ENCODE results near the gene SYNE1. TPM values are rescaled to one million over a fixed set of nuclear protein-coding genes. Genes with fewer than 3 reads are reported as not detected.

SYNE1 gene
- total RNA-seq, 1 donor from 2014 or later, result 26.6 TPM

DNA sequence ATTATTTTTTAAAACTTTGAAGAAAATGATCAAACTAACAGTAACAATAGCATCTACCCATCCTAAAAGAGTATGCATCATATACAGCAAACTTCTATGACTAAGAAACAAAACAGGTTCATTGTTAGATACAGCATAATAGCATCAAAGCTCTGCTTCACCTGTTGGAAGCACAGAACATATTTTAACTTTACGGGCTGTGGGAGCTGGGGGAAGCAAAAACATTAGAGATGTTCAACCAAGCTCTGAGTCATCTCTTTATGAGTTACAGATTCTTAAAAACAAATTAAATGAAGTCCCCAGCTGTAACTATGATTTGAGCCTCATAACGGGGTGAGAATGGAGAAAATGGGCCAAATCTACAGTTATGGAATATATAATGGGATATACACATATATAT is 63.4 kb downstream of the SYNE1 start:
- TF ChIP-seq, protein P1, sequence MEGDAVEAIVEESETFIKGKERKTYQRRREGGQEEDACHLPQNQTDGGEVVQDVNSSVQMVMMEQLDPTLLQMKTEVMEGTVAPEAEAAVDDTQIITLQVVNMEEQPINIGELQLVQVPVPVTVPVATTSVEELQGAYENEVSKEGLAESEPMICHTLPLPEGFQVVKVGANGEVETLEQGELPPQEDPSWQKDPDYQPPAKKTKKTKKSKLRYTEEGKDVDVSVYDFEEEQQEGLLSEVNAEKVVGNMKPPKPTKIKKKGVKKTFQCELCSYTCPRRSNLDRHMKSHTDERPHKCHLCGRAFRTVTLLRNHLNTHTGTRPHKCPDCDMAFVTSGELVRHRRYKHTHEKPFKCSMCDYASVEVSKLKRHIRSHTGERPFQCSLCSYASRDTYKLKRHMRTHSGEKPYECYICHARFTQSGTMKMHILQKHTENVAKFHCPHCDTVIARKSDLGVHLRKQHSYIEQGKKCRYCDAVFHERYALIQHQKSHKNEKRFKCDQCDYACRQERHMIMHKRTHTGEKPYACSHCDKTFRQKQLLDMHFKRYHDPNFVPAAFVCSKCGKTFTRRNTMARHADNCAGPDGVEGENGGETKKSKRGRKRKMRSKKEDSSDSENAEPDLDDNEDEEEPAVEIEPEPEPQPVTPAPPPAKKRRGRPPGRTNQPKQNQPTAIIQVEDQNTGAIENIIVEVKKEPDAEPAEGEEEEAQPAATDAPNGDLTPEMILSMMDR (conservative IDR thresholded peaks at IDR 0.05), result no peak
- Mint-ChIP-seq H3K27me3 (no peaks in the 10 kb centered on the region), H3K27ac (no peak overlapping the region), H3K9me3 (no peaks in the 10 kb centered on the region), H3K4me1 (ENCODE audit: unreplicated experiment) (no peaks in the 10 kb centered on the region), H3K4me3 (no peak overlapping the region), H3K36me3 (no peaks in the 10 kb centered on the region)
- DNase-seq (ENCODE audit: extremely low spot score, unreplicated experiment), result no peak

DNA sequence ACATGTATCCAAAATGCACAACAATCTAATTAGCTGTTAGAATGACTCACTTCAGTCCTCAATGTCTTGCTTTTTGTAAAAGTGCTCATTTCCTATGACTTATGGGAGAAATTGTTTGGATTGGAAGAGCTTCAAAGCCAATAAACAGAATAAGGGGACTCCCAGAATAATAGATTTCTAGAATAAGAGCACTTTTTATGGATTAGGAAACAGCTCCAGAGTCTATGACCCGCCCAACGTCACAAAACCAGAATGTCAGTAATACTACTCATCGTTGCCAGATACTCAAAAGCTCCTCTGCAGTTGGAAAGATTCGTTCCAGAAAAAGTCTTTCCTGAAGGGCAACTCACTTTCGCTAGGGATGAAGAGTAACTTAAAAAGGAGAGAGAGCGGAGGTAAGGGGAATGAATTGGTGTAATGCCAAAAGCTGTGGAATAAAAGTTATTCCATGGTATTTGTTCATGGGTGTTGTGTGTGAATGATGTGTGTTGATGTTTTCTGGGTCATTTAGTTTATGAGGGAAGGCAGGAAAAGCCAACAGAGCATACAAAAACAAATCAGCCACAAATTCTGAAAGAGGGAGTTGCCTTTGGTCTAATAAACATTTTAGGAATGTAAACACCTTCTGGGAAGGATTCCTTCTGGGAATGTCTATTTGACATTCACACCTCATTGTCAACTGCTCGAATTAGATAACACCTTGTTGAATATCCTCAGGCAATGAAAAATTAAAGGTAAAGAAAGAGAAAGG is 64.6 kb downstream of the SYNE1 start:
- Mint-ChIP-seq H3K27me3 (no peaks in the 10 kb centered on the region), H3K27ac (no peak overlapping the region), H3K4me3 (no peak overlapping the region), H3K9me3 (no peaks in the 10 kb centered on the region), H3K4me1 (ENCODE audit: unreplicated experiment) (no peaks in the 10 kb centered on the region), H3K36me3 (no peaks in the 10 kb centered on the region)
- TF ChIP-seq, protein P1 (conservative IDR thresholded peaks at IDR 0.05), result no peak
- no peak for DNase-seq (ENCODE audit: extremely low spot score, unreplicated experiment)

DNA sequence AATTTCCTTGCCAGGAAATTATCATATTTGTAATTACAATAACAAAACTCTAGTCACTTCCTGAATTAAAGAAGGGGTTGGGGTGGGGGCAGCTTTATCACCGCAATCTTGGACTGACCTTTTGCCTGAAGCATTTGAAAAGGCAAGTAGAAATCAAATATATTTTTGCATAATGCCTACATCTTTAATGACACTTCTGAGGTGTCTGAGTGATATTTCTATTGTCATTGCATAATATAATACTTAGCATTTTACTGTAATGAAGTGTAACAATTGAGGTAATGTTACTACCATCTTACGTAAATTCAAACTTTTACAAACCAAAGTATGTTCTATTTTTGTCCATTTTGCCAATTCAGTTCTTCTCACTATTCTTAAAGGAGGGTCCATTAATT is 65.2 kb downstream of the SYNE1 start:
- no peaks in the 10 kb centered on the region for H3K36me3 Mint-ChIP-seq
- DNase-seq (ENCODE audit: extremely low spot score, unreplicated experiment), result no peak
- no peaks in the 10 kb centered on the region for H3K9me3 Mint-ChIP-seq
- TF ChIP-seq, protein P1 (conservative IDR thresholded peaks at IDR 0.05), result no peak
- H3K4me1 Mint-ChIP-seq (ENCODE audit: unreplicated experiment), result no peaks in the 10 kb centered on the region
- no peak overlapping the region for H3K4me3 Mint-ChIP-seq
- no peak overlapping the region for H3K27ac Mint-ChIP-seq
- no peaks in the 10 kb centered on the region for H3K27me3 Mint-ChIP-seq

DNA sequence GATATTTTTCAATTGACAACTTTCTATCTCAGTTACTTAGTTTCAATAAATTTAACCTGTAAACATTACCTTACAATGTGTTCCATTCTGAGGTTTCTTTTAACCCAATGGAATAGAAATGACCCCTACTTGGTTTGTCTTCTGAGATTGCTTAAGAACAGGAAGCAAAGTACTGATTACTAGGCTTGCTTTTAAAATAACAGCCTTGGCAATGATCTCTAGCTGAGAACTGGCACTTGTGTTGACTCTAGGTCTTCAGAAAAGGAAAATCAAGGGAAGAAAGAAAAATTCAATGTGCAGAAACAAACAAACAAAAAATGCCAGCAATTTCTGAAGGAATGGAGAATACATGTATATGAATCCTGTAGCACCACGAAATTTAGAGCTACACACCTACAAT is 66.1 kb downstream of the SYNE1 start:
- H3K4me1 Mint-ChIP-seq (ENCODE audit: unreplicated experiment), result no peaks in the 10 kb centered on the region
- no peaks in the 10 kb centered on the region for H3K36me3 Mint-ChIP-seq
- TF ChIP-seq, protein P1 (conservative IDR thresholded peaks at IDR 0.05), result no peak
- H3K27me3 Mint-ChIP-seq, result no peaks in the 10 kb centered on the region
- H3K9me3 Mint-ChIP-seq, result no peaks in the 10 kb centered on the region
- H3K27ac Mint-ChIP-seq, result no peak overlapping the region
- H3K4me3 Mint-ChIP-seq, result no peak overlapping the region
- DNase-seq (ENCODE audit: extremely low spot score, unreplicated experiment), result no peak

DNA sequence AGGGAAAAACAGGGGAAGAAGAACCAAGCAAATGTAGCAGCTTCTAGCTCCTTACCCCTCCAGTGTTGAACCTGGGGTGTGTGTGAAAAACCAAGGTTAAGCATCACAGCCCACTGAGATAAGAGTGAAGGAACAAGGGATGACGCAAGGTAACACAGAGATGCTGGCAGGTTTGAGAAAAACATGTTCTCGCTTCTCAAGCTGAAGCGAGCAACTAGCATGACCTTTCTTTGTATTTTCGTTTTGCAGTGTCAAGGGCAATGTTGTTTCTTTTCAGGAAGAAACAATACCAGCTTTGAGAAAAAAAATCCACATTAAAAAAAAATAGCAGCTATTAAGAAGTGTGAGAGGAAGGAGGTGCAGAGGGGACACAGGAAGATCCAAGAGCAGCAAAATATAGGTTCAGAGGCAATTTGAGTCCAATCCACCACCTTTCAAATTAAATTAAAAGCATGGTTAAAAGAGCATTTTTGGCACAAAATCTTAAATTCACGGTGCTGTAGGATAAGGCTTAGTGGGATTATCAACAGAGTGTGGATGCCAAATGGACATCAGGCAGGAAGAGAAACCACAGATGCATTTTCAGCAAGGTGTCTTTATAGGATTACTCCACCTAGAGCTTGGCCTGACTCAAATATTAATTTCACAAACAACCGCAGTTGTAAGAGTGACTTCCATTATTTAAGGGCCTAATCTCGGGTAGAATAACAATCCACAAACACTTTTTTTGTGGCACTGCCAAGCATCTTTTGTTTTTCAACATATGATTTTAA is 70.9 kb downstream of the SYNE1 start:
- Mint-ChIP-seq H3K27me3 (no peaks in the 10 kb centered on the region), H3K9me3 (no peaks in the 10 kb centered on the region), H3K4me1 (ENCODE audit: unreplicated experiment) (no peaks in the 10 kb centered on the region), H3K4me3 (no peak overlapping the region), H3K27ac (no peak overlapping the region), H3K36me3 (no peaks in the 10 kb centered on the region)
- no peak for DNase-seq (ENCODE audit: extremely low spot score, unreplicated experiment)
- TF ChIP-seq, protein P1 (conservative IDR thresholded peaks at IDR 0.05), result no peak

All from type B pancreatic cell (in vitro differentiated cells).